Body of pancreas (tissue), 4 donors: ENCODE measurements around the gene SLC5A5. TPM values are rescaled to one million over a fixed set of nuclear protein-coding genes. Genes with fewer than 3 reads are reported as not detected.

Experiments used
- ATAC-seq: fragments of 150-250 bp; one replicate; pipeline ENCODE4 v1.9.1; 2016
- DNase-seq, 4 donors: peaks; one replicate each; pipeline ENCODE4 v3.0.0-alpha.2; 2019
- H3K27ac ChIP-seq, 4 donors: fragments of 200-600 bp; sonication (generic); 1 replicate in 3 of 4; 2 replicates in 1 of 4; pipeline versions ENCODE4 v1.5.1 to v1.6.1; 2016 to 2019; ENCODE audit warnings: mild to moderate bottlenecking in 1 of 4, mixed read lengths in 1 of 4, moderate library complexity in 1 of 4
- H3K27me3 ChIP-seq, 2 donors: fragments of 200-600 bp; sonication (generic); one replicate each; pipeline ENCODE4 v1.6.0; 2016; ENCODE audit warnings: mild to moderate bottlenecking in 1 of 2
- H3K36me3 ChIP-seq, 2 donors: fragments of 200-600 bp; sonication (generic); replicated peaks in 1 of 2; 2 replicates each; pipeline ENCODE4 v1.5.1; 2016; ENCODE audit warnings: low read depth in 2 of 2; ENCODE audit not compliant: insufficient read depth in 1 of 2
- H3K4me1 ChIP-seq: fragments of 200-600 bp; sonication (generic); one replicate; pipeline ENCODE4 v1.6.0; 2016
- H3K4me3 ChIP-seq, 2 donors: fragments of 200-600 bp; sonication (generic); 1 replicate in 1 of 2; 2 replicates in 1 of 2; pipeline ENCODE4 v1.5.1; 2016 to 2019
- H3K9me3 ChIP-seq, 3 donors: fragments of 200-600 bp; sonication (generic); 1 replicate in 2 of 3; 2 replicates in 1 of 3; pipeline ENCODE4 v1.5.1; 2016
- CTCF ChIP-seq, 7 experiments: fragments of 450-650 bp in 4 of 7; fragments of 200-600 bp in 3 of 7; sonication (generic) in 3 of 7; IDR thresholded peaks; one replicate each; pipeline ENCODE4 v1.5.1; 2016 to 2019; ENCODE audit warnings: antibody characterized with exemption in 7 of 7
- POLR2A ChIP-seq, 3 donors: fragments of 450-650 bp; IDR thresholded peaks; one replicate each; pipeline ENCODE4 v1.6.1; 2016; ENCODE audit warnings: antibody characterized with exemption in 3 of 3, mild to moderate bottlenecking in 2 of 3
- WGBS, 2 donors: methylation state at CpG; one replicate each; pipeline ENCODE4 v1.1.5; 2017; 5-methylcytosine and 5-hydroxymethylcytosine counted together
- intact Hi-C: fragments of 100-400 bp; cut with DNase I; formaldehyde crosslinking; loops from one replicate; pipeline ENCODE4 v1.15.1; 2023
- total RNA-seq, 2 donors: library from RNA; depleted of rRNA; stranded (reverse); fragments of >200 nt; gene quantifications; one replicate each; pipeline ENCODE4 v1.1.0, GENCODE V29; 2016

The SLC5A5 gene
- total RNA-seq, 2 donors from 2014 or later, result not detected

- H3K27me3 ChIP-seq, result no peaks in the 10 kb centered on the region
- H3K9me3 ChIP-seq, result no peaks in the 10 kb centered on the region
- H3K4me3 ChIP-seq, result no peak overlapping the region
- peaks cover 6% of the 10 kb centered on the region for H3K4me1 ChIP-seq
- DNase-seq (peak; percentile 87 to 92 (median 90)), ATAC-seq (peak; percentile 49)
- TF ChIP-seq CTCF (IDR thresholded peaks at IDR 0.05), result peak; percentile 93 to 98 (median 95)
- TF ChIP-seq POLR2A (IDR thresholded peaks at IDR 0.05), result no peak
- H3K36me3 ChIP-seq, result no peaks in the 10 kb centered on the region
- no peak overlapping the region for H3K27ac ChIP-seq
- intact Hi-C loops, result loop anchor here (10.0 kb wide), 1 partner anchor 71 kb away; no protein-coding TSS in a partner anchor
- WGBS, 2 donors, result 9 to 18% methylated on average over 13 to 29 of the region's 29 CpGs
Observed at GRCh38 chr19:17855280-17856152, 16.2 kb upstream of the SLC5A5 start.

- no peaks in the 10 kb centered on the region for H3K9me3 ChIP-seq
- DNase-seq (peak; percentile 98 to 100 (median 99)), ATAC-seq (peak; percentile 98)
- peak within 1 kb of the TSS; percentile 55 to 93 (median 84) for H3K27ac ChIP-seq
- H3K36me3 ChIP-seq, result peaks cover 18 to 24% of the 10 kb centered on the region in 2 donors
- H3K4me3 ChIP-seq, result peak within 1 kb of the TSS; percentile 71 to 92
- no peaks in the 10 kb centered on the region for H3K27me3 ChIP-seq
- WGBS, 2 donors, result 0% methylated on average over 29 to 80 of the region's 80 CpGs
- peaks cover 33% of the 10 kb centered on the region for H3K4me1 ChIP-seq
- intact Hi-C loops, result loop anchor here (5.0 to 10.0 kb wide), 2 partner anchors 75 to 138 kb away; no protein-coding TSS in a partner anchor
- TF ChIP-seq POLR2A (IDR thresholded peaks at IDR 0.05), result peak; percentile 87 to 96 (median 94)
- peak; percentile 54 to 94 (median 86) for TF ChIP-seq CTCF (IDR thresholded peaks at IDR 0.05)
Observed at GRCh38 chr19:17859533-17860330, 12.0 kb upstream of the SLC5A5 start, which contains the start of gene RPL18A. TSS of gene RPL18A (plus strand) at chr19:17859910. CDS start at chr19:17859957, 47 bp downstream.

- TF ChIP-seq POLR2A (IDR thresholded peaks at IDR 0.05) (no peak), CTCF (IDR thresholded peaks at IDR 0.05) (no peak)
- H3K4me3 ChIP-seq, result peak overlapping the region; percentile 71 to 92
- peaks cover 33% of the 10 kb centered on the region for H3K4me1 ChIP-seq
- ATAC-seq (no peak), DNase-seq (no peak)
- WGBS, 2 donors, result 1 to 2% methylated on average over 19 to 22 of the region's 22 CpGs
- H3K27ac ChIP-seq, result peak overlapping the region in 3 of 4 donors; percentile 77 to 93 (median 91)
- intact Hi-C loops, result loop anchor here (5.0 kb wide), 1 partner anchor 137 kb away; no protein-coding TSS in a partner anchor
- H3K9me3 ChIP-seq, result no peaks in the 10 kb centered on the region
- H3K27me3 ChIP-seq, result no peaks in the 10 kb centered on the region
- H3K36me3 ChIP-seq, result peaks cover 18 to 24% of the 10 kb centered on the region in 2 donors
Observed at GRCh38 chr19:17860331-17860992, 11.3 kb upstream of the SLC5A5 start.

- H3K4me1 ChIP-seq, result peaks cover 33% of the 10 kb centered on the region
- ATAC-seq (no peak), DNase-seq (no peak)
- H3K27me3 ChIP-seq, result no peaks in the 10 kb centered on the region
- H3K4me3 ChIP-seq, result peak overlapping the region; percentile 71 to 92
- H3K36me3 ChIP-seq, result peaks cover 18 to 24% of the 10 kb centered on the region in 2 donors
- H3K9me3 ChIP-seq, result no peaks in the 10 kb centered on the region
- peak overlapping the region in 2 of 4 donors; percentile 27 to 93 for H3K27ac ChIP-seq
- TF ChIP-seq CTCF (IDR thresholded peaks at IDR 0.05), result no peak
- no peak for TF ChIP-seq POLR2A (IDR thresholded peaks at IDR 0.05)
- intact Hi-C loops, result loop anchor here (5.0 kb wide), 1 partner anchor 136 kb away; no protein-coding TSS in a partner anchor
- WGBS, 2 donors, result 24 to 55% methylated on average over 3 to 7 of the region's 7 CpGs
Observed at GRCh38 chr19:17860993-17861360, 10.8 kb upstream of the SLC5A5 start.
